ENCODE data around the gene GM2A.

DNA sequence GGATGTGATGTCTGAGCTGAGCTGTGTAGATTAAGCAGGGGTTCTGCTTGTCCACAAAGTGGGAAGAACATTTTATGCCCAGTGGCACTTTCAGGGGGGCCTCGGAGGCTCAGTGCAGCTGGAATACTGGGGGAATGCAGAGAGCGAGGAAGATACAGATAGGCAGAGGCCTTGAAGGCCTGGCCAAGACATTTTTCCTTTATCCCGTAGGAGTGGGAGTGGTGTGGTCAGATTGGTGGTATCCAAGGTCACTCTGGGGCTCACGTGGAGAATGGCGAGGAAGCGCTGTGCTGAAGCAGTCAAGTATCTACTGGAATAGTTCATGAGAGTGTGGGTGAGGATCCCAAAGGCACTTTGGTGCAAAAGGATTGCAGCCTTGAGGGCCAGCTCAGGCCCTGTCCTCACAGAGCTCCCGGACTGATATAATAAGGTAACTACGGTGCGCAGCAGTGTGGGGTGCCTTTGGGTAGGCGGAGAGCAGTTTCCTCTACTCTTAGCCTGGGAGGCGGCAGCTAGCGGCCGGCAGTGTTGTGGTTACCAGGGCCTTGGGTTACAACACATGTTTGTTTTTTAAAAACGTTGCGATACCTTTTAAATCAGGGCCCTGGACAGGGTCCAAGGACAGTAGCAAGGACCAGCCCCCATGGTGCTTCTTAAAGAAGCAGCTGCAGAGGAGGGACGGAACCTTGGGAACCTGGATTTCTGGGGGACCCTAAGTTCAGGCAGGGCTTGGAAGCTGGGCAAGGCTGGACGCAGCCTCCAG lies 18.3 kb upstream of the GM2A start:
- TF ChIP-seq, protein P1, sequence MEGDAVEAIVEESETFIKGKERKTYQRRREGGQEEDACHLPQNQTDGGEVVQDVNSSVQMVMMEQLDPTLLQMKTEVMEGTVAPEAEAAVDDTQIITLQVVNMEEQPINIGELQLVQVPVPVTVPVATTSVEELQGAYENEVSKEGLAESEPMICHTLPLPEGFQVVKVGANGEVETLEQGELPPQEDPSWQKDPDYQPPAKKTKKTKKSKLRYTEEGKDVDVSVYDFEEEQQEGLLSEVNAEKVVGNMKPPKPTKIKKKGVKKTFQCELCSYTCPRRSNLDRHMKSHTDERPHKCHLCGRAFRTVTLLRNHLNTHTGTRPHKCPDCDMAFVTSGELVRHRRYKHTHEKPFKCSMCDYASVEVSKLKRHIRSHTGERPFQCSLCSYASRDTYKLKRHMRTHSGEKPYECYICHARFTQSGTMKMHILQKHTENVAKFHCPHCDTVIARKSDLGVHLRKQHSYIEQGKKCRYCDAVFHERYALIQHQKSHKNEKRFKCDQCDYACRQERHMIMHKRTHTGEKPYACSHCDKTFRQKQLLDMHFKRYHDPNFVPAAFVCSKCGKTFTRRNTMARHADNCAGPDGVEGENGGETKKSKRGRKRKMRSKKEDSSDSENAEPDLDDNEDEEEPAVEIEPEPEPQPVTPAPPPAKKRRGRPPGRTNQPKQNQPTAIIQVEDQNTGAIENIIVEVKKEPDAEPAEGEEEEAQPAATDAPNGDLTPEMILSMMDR (IDR thresholded peaks at IDR 0.05; ENCODE audit: low read length), result no peak
- no peak for TF ChIP-seq EZH2 (IDR thresholded peaks at IDR 0.05; ENCODE audit: borderline replicate concordance, low read length)
